Activated T-cell treated with anti-CD3 and anti-CD28 coated beads, Interleukin-2, amount 50 U/mL, for 24 hours (primary cell): ENCODE data around the gene OR5K4.

Experiments
- DNase-seq: peaks from one replicate; pipeline ENCODE4 v3.0.0-alpha.2; 2020
- H3K27ac Mint-ChIP-seq: 2 replicates; pipeline ENCODE4 v1.8.0; 2020; ENCODE audit warnings: mild to moderate bottlenecking, mixed read lengths
- H3K27me3 Mint-ChIP-seq: 2 replicates; pipeline ENCODE4 v1.8.0; 2020; ENCODE audit warnings: mixed read lengths
- H3K36me3 Mint-ChIP-seq: 2 replicates; pipeline ENCODE4 v1.8.0; 2020; ENCODE audit warnings: low read depth, mixed read lengths
- H3K4me1 Mint-ChIP-seq: 2 replicates; pipeline ENCODE4 v1.8.0; 2020; ENCODE audit warnings: low read depth, mixed read lengths
- H3K4me3 Mint-ChIP-seq: 2 replicates; pipeline ENCODE4 v1.8.0; 2020; ENCODE audit warnings: mild to moderate bottlenecking, moderate library complexity, mixed read lengths
- H3K9me3 Mint-ChIP-seq: 2 replicates; pipeline ENCODE4 v1.8.0; 2020; ENCODE audit warnings: mixed read lengths

The OR5K4 gene

DNA sequence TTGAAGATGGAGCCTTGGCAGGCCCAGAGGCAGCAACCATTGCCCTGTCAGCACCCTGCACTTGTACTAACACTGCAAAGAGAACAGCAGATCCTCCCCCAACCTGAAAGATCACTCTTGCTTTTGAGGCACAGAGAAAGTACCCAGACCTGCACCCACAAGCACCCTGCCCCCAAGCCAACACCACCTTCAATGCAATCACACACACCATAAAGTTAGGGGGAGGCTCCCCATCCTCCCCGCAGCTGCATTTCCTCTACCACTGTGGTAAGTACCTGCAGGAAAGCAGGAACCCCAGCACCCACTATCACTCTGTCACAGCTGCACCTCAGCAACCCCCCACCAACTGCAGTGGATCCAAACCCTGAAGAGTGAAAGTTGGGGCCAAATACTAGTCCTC is 48.9 kb downstream of the OR5K4 start:
- H3K4me1 Mint-ChIP-seq, result peaks cover 5% of the 10 kb centered on the region
- no peaks in the 10 kb centered on the region for H3K27me3 Mint-ChIP-seq
- H3K4me3 Mint-ChIP-seq, result no peak overlapping the region
- H3K9me3 Mint-ChIP-seq, result peaks cover 64% of the 10 kb centered on the region
- no peak for DNase-seq
- H3K36me3 Mint-ChIP-seq, result peaks cover 10% of the 10 kb centered on the region
- H3K27ac Mint-ChIP-seq, result no peak overlapping the region

DNA sequence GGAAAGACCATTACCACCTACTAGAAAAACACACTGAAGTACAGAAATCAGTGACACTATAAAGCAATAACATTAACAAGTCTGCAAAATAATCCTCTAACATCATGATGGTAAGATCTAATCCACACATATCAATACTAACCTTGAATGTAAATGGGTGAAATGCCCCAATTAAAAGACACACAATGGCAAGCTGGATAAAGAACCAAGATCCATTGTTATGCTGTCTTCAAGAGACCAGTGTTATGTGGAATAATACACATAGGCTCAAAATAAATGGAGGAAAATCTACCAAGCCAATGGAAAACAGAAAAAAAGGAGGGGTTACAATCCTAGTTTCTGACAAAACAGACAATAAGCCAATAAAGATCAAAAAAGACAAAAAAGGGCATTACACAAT is 50.4 kb downstream of the OR5K4 start:
- H3K4me3 Mint-ChIP-seq, result no peak overlapping the region
- H3K27me3 Mint-ChIP-seq, result no peaks in the 10 kb centered on the region
- peaks cover 5% of the 10 kb centered on the region for H3K4me1 Mint-ChIP-seq
- H3K9me3 Mint-ChIP-seq, result peaks cover 52% of the 10 kb centered on the region
- H3K27ac Mint-ChIP-seq, result no peak overlapping the region
- H3K36me3 Mint-ChIP-seq, result peaks cover 10% of the 10 kb centered on the region
- DNase-seq, result no peak
